RWPE2 (cell line): ENCODE measurements around the gene RASAL1.

Source experiments
- ATAC-seq: fragments of 200-7000 bp; cut with Tn5 transposase; 3 replicates; pipeline ENCODE4 v1.9.1; 2021; ENCODE audit warnings: low read depth
- DNase-seq: peaks from one replicate; pipeline ENCODE4 v3.0.0-alpha.2; 2020; ENCODE audit warnings: low spot score
- H3K27ac ChIP-seq: fragments of 450-650 bp; 2 replicates; pipeline ENCODE4 v1.5.1; 2017; ENCODE audit warnings: mild to moderate bottlenecking; ENCODE audit not compliant: poor library complexity, severe bottlenecking
- H3K27me3 ChIP-seq: fragments of 250-450 bp; sonication (Bioruptor Pico); 2 replicates; pipeline ENCODE4 v1.5.1; 2021; ENCODE audit warnings: mild to moderate bottlenecking, moderate library complexity; ENCODE audit not compliant: insufficient read depth, poor library complexity, severe bottlenecking
- H3K36me3 ChIP-seq: fragments of 250-450 bp; sonication (Bioruptor Pico); 2 replicates; pipeline ENCODE4 v1.5.1; 2020; ENCODE audit warnings: low read depth, mild to moderate bottlenecking, moderate library complexity
- H3K4me1 ChIP-seq: fragments of 250-450 bp; sonication (Bioruptor Pico); 2 replicates; pipeline ENCODE4 v1.5.1; 2021; ENCODE audit warnings: mild to moderate bottlenecking, moderate library complexity; ENCODE audit not compliant: insufficient read depth, poor library complexity, severe bottlenecking
- H3K4me3 ChIP-seq: fragments of 250-450 bp; sonication (Bioruptor Pico); 2 replicates; pipeline ENCODE4 v1.5.1; 2021; ENCODE audit warnings: mild to moderate bottlenecking, moderate library complexity; ENCODE audit not compliant: severe bottlenecking
- H3K9me3 ChIP-seq: fragments of 250-450 bp; sonication (Bioruptor Pico); 2 replicates; pipeline ENCODE4 v1.5.1; 2021; ENCODE audit warnings: mild to moderate bottlenecking, moderate library complexity; ENCODE audit not compliant: severe bottlenecking
- TF ChIP-seq, protein P1 (sequence below): fragments of 450-650 bp; IDR thresholded peaks from one replicate; pipeline ENCODE4 v1.5.1; 2017; ENCODE audit warnings: mild to moderate bottlenecking, moderate library complexity; ENCODE audit not compliant: poor library complexity, severe bottlenecking

Gene RASAL1

DNA sequence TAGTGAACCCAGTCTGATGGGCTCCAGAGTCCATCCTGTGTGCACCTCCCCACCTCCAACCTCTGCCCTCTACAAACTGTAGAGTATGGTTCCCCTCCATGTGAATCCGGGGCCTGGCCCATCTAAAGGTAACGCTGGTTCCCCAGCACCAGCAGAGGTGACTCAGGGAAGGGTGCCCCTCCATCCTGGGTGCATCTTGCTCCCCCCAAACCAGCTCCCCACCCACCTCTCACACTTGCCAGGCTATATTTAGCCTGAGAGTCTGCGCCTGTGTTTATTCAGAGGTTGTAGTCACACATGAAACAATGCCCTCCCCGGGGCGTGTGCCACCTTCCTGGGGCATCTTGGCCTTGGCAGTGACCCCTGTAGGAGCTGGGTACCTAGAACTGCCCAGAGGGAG, 26.2 kb downstream of the RASAL1 start:
- ATAC-seq (peak; percentile 26; the same call in 2 of the 3 replicates), DNase-seq (no peak)
- Histone ChIP-seq H3K4me3 (no peak overlapping the region), H3K36me3 (no peaks in the 10 kb centered on the region), H3K27ac (no peak overlapping the region), H3K4me1 (no peaks in the 10 kb centered on the region), H3K27me3 (no peaks in the 10 kb centered on the region), H3K9me3 (no peaks in the 10 kb centered on the region)
- TF ChIP-seq, protein P1, sequence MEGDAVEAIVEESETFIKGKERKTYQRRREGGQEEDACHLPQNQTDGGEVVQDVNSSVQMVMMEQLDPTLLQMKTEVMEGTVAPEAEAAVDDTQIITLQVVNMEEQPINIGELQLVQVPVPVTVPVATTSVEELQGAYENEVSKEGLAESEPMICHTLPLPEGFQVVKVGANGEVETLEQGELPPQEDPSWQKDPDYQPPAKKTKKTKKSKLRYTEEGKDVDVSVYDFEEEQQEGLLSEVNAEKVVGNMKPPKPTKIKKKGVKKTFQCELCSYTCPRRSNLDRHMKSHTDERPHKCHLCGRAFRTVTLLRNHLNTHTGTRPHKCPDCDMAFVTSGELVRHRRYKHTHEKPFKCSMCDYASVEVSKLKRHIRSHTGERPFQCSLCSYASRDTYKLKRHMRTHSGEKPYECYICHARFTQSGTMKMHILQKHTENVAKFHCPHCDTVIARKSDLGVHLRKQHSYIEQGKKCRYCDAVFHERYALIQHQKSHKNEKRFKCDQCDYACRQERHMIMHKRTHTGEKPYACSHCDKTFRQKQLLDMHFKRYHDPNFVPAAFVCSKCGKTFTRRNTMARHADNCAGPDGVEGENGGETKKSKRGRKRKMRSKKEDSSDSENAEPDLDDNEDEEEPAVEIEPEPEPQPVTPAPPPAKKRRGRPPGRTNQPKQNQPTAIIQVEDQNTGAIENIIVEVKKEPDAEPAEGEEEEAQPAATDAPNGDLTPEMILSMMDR, result no peak

DNA sequence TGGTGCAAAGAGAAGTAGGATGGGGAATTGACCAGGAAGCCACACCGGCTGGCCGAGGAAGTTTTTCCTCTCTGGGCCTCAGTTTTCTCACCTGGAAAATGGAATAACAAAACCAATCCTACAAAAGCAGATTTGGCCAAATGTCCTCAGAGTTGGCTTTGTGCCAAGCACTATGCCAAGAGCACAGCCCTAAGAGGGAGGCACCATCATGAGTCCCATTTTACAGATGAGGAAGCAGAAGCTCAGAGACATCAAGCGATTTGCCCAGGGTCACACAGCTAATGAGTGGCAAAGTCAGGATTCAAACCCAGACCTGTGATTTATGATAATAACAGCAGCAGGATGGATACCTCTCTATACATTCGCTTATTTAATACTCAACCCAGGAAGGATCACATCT, 27.3 kb downstream of the RASAL1 start:
- no peak overlapping the region for H3K4me3 ChIP-seq
- no peaks in the 10 kb centered on the region for H3K27me3 ChIP-seq
- H3K27ac ChIP-seq, result no peak overlapping the region
- no peaks in the 10 kb centered on the region for H3K36me3 ChIP-seq
- DNase-seq (no peak), ATAC-seq (no peak)
- TF ChIP-seq, protein P1, result no peak
- H3K4me1 ChIP-seq, result no peaks in the 10 kb centered on the region
- no peaks in the 10 kb centered on the region for H3K9me3 ChIP-seq

DNA sequence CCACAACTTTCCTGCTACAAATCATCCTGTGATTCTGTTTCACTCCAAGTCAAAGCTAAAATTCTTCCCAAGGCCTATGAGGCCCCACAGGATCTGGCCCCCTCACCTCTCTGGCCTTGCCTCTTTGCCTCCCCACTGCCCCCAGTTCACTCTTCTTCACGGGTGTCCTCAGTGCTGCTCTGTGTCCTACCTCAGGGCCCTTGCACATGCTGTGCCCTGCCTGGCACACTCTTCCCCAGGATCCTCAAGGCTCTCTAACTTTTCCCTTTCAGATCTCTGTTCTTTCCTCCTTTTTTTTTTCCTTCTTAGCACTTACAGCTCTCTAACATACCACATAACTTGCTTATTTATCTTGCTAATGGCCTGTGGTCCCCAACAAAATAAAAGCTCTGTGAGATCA, 29.2 kb downstream of the RASAL1 start:
- Histone ChIP-seq H3K27me3 (no peaks in the 10 kb centered on the region), H3K36me3 (no peaks in the 10 kb centered on the region), H3K27ac (no peak overlapping the region), H3K4me3 (no peak overlapping the region), H3K9me3 (no peaks in the 10 kb centered on the region), H3K4me1 (no peaks in the 10 kb centered on the region)
- ATAC-seq, result no peak
- no peak for DNase-seq
- TF ChIP-seq, protein P1, result no peak

DNA sequence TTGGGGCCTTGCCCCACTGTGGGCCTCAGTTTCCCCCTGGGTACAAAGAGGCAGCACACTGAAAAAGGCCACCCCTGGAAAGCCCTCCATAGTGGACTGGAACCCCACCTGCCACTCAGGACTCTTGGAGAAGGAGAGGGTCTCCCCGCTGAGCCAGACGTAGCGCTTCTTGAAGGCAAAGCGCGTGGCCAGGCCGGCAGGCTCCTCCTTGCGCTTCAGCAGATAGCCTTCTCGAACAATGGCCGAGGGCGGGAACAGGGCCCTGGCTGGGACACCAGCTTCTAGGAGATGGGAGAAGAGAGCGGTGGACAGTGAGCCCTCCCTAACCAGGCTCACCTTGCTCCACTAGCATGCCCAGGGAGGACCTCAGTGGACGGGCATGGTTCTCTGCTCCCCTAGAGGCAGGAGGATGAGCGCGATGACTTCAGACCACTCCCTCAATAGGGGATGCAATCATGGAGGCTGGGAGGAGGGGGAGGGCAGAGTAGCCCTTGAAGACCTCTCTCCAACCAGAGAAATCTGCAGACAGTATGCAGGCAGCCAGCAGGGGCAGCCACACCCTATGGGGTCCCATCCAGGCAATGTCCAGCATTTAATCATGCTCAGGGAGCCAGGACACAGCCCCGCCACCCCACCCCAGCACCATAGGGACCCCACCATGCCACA, 29.8 kb downstream of the RASAL1 start:
- Histone ChIP-seq H3K27me3 (no peaks in the 10 kb centered on the region), H3K36me3 (no peaks in the 10 kb centered on the region), H3K27ac (no peak overlapping the region), H3K4me1 (no peaks in the 10 kb centered on the region), H3K9me3 (no peaks in the 10 kb centered on the region), H3K4me3 (no peak overlapping the region)
- TF ChIP-seq, protein P1, result no peak
- ATAC-seq, result no peak
- DNase-seq, result no peak

GRCh38 chr12:113104953-113105510, 30.5 kb downstream of the RASAL1 start:
- Histone ChIP-seq H3K4me3 (no peak overlapping the region), H3K27ac (no peak overlapping the region), H3K9me3 (no peaks in the 10 kb centered on the region), H3K27me3 (no peaks in the 10 kb centered on the region), H3K36me3 (no peaks in the 10 kb centered on the region), H3K4me1 (no peaks in the 10 kb centered on the region)
- TF ChIP-seq, protein P1, result no peak
- no peak for ATAC-seq
- no peak for DNase-seq
